Lower leg skin (tissue), 3 donors: ENCODE measurements around the gene POP4.

ENCODE experiments used
- POLR2A ChIP-seq, 2 donors: fragments of 450-650 bp; IDR thresholded peaks; one replicate each; pipeline ENCODE4 v1.6.1; 2016 to 2017; ENCODE audit warnings: antibody characterized with exemption in 2 of 2, mild to moderate bottlenecking in 1 of 2, moderate library complexity in 1 of 2
- TF ChIP-seq, protein P1 (sequence below), 3 donors: fragments of 450-650 bp; IDR thresholded peaks; one replicate each; pipeline ENCODE4 v1.5.1; 2016; ENCODE audit warnings: antibody characterized with exemption in 3 of 3, mild to moderate bottlenecking in 3 of 3, moderate library complexity in 2 of 3

GRCh38 chr19:29662278-29662603, 56.2 kb downstream of the POP4 start:
- TF ChIP-seq, protein P1, sequence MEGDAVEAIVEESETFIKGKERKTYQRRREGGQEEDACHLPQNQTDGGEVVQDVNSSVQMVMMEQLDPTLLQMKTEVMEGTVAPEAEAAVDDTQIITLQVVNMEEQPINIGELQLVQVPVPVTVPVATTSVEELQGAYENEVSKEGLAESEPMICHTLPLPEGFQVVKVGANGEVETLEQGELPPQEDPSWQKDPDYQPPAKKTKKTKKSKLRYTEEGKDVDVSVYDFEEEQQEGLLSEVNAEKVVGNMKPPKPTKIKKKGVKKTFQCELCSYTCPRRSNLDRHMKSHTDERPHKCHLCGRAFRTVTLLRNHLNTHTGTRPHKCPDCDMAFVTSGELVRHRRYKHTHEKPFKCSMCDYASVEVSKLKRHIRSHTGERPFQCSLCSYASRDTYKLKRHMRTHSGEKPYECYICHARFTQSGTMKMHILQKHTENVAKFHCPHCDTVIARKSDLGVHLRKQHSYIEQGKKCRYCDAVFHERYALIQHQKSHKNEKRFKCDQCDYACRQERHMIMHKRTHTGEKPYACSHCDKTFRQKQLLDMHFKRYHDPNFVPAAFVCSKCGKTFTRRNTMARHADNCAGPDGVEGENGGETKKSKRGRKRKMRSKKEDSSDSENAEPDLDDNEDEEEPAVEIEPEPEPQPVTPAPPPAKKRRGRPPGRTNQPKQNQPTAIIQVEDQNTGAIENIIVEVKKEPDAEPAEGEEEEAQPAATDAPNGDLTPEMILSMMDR (IDR thresholded peaks at IDR 0.05), result no peak
- TF ChIP-seq POLR2A (IDR thresholded peaks at IDR 0.05), result no peak
